Body of pancreas (tissue), 4 donors: ENCODE results near the gene CDHR3.

Experiments used
- CTCF ChIP-seq, 7 experiments: fragments of 450-650 bp in 4 of 7; fragments of 200-600 bp in 3 of 7; sonication (generic) in 3 of 7; IDR thresholded peaks; one replicate each; pipeline ENCODE4 v1.5.1; 2016 to 2019; ENCODE audit warnings: antibody characterized with exemption in 7 of 7
- POLR2A ChIP-seq, 3 donors: fragments of 450-650 bp; IDR thresholded peaks; one replicate each; pipeline ENCODE4 v1.6.1; 2016; ENCODE audit warnings: antibody characterized with exemption in 3 of 3, mild to moderate bottlenecking in 2 of 3

- TF ChIP-seq CTCF (IDR thresholded peaks at IDR 0.05) (no peak), POLR2A (IDR thresholded peaks at IDR 0.05) (no peak)
These were observed 110.6 kb downstream of the CDHR3 start for GRCh38 chr7:106073701-106074100.
